Parathyroid adenoma (tissue), 2 donors: ENCODE data around the gene BSPRY.

Experiments used
- H2AFZ ChIP-seq: fragments of 300-600 bp; sonication (generic); one replicate; pipeline ENCODE4 v1.7.0; 2017; ENCODE audit warnings: antibody characterized with exemption, mild to moderate bottlenecking
- H3K27ac ChIP-seq: fragments of 300-600 bp; sonication (generic); one replicate; pipeline ENCODE4 v1.7.0; 2017
- H3K27me3 ChIP-seq: fragments of 300-600 bp; sonication (generic); one replicate; pipeline ENCODE4 v1.7.0; 2017; ENCODE audit warnings: low read length; ENCODE audit not compliant: control insufficient read depth, insufficient read depth
- H3K36me3 ChIP-seq: fragments of 300-600 bp; sonication (generic); one replicate; pipeline ENCODE4 v1.7.0; 2017; ENCODE audit warnings: low read length; ENCODE audit not compliant: control insufficient read depth, insufficient read depth
- H3K4me1 ChIP-seq: fragments of 300-600 bp; sonication (generic); one replicate; pipeline ENCODE4 v1.7.0; 2017; ENCODE audit warnings: control low read depth
- H3K4me2 ChIP-seq: fragments of 300-600 bp; sonication (generic); one replicate; pipeline ENCODE4 v1.7.0; 2017; ENCODE audit warnings: low read length
- H3K4me3 ChIP-seq: fragments of 300-600 bp; sonication (generic); one replicate; pipeline ENCODE4 v1.7.0; 2017; ENCODE audit warnings: low read depth, low read length
- H3K79me2 ChIP-seq: fragments of 300-600 bp; sonication (generic); one replicate; pipeline ENCODE4 v1.7.0; 2017; ENCODE audit warnings: control low read depth
- H3K9ac ChIP-seq: fragments of 300-600 bp; sonication (generic); one replicate; pipeline ENCODE4 v1.7.0; 2017; ENCODE audit warnings: mild to moderate bottlenecking
- H3K9me3 ChIP-seq: fragments of 300-600 bp; sonication (generic); one replicate; pipeline ENCODE4 v1.7.0; 2017; ENCODE audit warnings: low read length; ENCODE audit not compliant: control insufficient read depth
- CTCF ChIP-seq: fragments of 300-600 bp; sonication (generic); IDR thresholded peaks from one replicate; pipeline ENCODE4 v1.7.0; 2017; ENCODE audit warnings: antibody characterized with exemption, mild to moderate bottlenecking
- donor health status: primary hyperparathyroidism.

Gene BSPRY

GRCh38 chr9:113306566-113306965 is 42.8 kb upstream of the BSPRY start:
- TF ChIP-seq CTCF = no peak
- Histone ChIP-seq H3K79me2 (no peaks in the 10 kb centered on the region), H3K4me2 (no peak overlapping the region), H3K27me3 (no peaks in the 10 kb centered on the region), H3K27ac (no peak overlapping the region), H3K4me1 (peaks cover 8% of the 10 kb centered on the region), H3K36me3 (no peaks in the 10 kb centered on the region), H3K9me3 (no peaks in the 10 kb centered on the region), H3K4me3 (no peak overlapping the region), H2AFZ (no peak overlapping the region), H3K9ac (no peak overlapping the region)

GRCh38 chr9:113307396-113307975 is 41.9 kb upstream of the BSPRY start:
- no peaks in the 10 kb centered on the region for H3K9me3 ChIP-seq
- no peaks in the 10 kb centered on the region for H3K27me3 ChIP-seq
- TF ChIP-seq CTCF = no peak
- H3K4me1 ChIP-seq = peaks cover 8% of the 10 kb centered on the region
- no peak overlapping the region for H3K9ac ChIP-seq
- H3K27ac ChIP-seq = peak overlapping the region; percentile 49
- no peaks in the 10 kb centered on the region for H3K36me3 ChIP-seq
- peak overlapping the region; percentile 34 for H3K4me2 ChIP-seq
- H3K79me2 ChIP-seq = no peaks in the 10 kb centered on the region
- peak overlapping the region; percentile 32 for H3K4me3 ChIP-seq
- H2AFZ ChIP-seq = no peak overlapping the region

- Histone ChIP-seq H3K27me3 (no peaks in the 10 kb centered on the region), H3K9ac (no peak overlapping the region), H3K9me3 (no peaks in the 10 kb centered on the region), H3K4me1 (peaks cover 12% of the 10 kb centered on the region), H3K4me2 (peak overlapping the region; percentile 2), H3K36me3 (no peaks in the 10 kb centered on the region), H2AFZ (no peak overlapping the region), H3K4me3 (peak overlapping the region; percentile 2), H3K27ac (peak overlapping the region; percentile 62), H3K79me2 (no peaks in the 10 kb centered on the region)
- TF ChIP-seq CTCF = peak; percentile 57
Observed at GRCh38 chr9:113309204-113309813, 40.0 kb upstream of the BSPRY start.

- TF ChIP-seq CTCF = no peak
Observed at GRCh38 chr9:113310538-113310937, 38.8 kb upstream of the BSPRY start.

GRCh38 chr9:113311961-113312360 is 37.4 kb upstream of the BSPRY start:
- Histone ChIP-seq H3K9me3 (no peaks in the 10 kb centered on the region), H3K9ac (no peak overlapping the region), H3K4me2 (no peak overlapping the region), H3K36me3 (no peaks in the 10 kb centered on the region), H3K79me2 (no peaks in the 10 kb centered on the region), H2AFZ (no peak overlapping the region), H3K4me1 (peaks cover 12% of the 10 kb centered on the region), H3K4me3 (no peak overlapping the region), H3K27ac (no peak overlapping the region), H3K27me3 (no peaks in the 10 kb centered on the region)
- TF ChIP-seq CTCF = no peak

More at GRCh38 chr9:113310538-113310937, 38.8 kb upstream of the BSPRY start:
- Histone ChIP-seq H3K36me3 (no peaks in the 10 kb centered on the region), H2AFZ (peak overlapping the region; percentile 42), H3K4me2 (peak overlapping the region; percentile 7), H3K9ac (no peak overlapping the region), H3K27ac (peak overlapping the region; percentile 62), H3K79me2 (no peaks in the 10 kb centered on the region), H3K4me1 (peaks cover 12% of the 10 kb centered on the region), H3K4me3 (no peak overlapping the region), H3K27me3 (no peaks in the 10 kb centered on the region), H3K9me3 (no peaks in the 10 kb centered on the region)
